Measurements from ENCODE around the gene NKX1-2.
A peak's percentile ranks its signal among the peaks of the same experiment; 100 is the strongest.
"Not testable (repeated sequence)": the region's sequence is repeated elsewhere in the genome, so short reads cannot be mapped to it uniquely, and the experiment has no call there.

Gene NKX1-2

DNA sequence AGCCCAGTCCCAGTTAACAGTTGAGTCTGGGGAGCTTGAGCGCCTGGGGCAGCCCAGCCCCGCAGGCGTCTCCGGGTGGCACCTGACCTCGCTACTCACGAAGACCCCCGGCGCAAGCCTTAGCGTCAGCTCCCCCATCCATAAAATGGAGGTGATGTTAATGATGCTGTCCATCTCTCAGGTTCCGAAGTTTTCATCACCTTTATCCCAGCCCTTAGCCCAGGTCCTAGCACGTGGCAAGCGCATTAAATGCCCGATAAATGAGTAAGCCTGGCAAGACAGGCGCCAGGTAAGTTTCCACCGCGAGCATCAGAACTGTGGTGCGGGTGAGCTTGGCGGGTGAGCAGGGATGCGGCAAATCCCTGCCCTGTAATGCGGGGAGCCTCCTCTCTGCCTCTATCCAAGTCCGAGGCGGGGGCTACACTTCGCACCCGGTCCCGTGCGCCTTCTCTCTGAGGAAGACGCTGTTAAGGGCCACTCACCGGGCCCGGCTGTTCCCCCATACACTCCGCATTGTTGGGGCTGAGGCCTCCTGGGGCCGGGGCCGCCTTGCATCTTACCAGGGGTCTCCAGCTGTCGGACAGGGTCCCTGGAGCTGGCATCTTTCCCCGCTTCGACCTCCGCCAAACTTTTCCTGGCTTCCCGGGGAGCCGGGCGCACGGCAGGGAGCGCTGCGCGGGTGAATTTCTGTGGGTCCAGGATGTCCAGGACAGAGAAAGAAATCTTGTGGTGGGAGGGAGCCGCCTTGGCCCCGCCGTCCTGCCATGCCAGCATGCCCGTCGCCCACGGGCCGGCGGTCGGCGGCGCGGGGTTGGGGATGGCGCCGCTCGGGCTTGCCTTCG is 444 bp downstream of the NKX1-2 start:
- DNase-seq: no peak

DNA sequence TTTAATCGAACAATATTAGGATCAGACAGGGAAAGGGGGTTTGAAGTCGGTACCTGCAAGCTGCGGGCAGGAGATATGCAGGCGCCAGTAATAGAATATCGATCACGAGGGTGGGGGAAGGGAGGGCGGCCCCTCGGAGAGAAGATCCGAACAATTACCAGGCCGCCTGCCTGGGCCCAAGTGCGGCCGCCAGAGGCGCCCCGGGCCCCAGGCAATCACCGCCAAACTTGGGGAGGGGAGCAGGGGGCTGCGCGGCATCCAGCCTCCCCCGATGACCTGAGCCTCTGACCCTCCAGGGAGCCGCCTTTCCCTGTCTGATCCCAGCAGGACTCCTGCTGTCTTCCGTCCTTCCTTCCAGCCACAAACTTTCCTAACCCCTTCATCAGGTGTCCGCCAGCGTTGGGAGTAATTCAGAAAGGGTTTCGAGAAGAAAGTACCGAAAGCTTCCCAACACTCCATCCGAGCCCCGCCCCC is 1.1 kb downstream of the NKX1-2 start:
- DNase-seq: no peak

DNA sequence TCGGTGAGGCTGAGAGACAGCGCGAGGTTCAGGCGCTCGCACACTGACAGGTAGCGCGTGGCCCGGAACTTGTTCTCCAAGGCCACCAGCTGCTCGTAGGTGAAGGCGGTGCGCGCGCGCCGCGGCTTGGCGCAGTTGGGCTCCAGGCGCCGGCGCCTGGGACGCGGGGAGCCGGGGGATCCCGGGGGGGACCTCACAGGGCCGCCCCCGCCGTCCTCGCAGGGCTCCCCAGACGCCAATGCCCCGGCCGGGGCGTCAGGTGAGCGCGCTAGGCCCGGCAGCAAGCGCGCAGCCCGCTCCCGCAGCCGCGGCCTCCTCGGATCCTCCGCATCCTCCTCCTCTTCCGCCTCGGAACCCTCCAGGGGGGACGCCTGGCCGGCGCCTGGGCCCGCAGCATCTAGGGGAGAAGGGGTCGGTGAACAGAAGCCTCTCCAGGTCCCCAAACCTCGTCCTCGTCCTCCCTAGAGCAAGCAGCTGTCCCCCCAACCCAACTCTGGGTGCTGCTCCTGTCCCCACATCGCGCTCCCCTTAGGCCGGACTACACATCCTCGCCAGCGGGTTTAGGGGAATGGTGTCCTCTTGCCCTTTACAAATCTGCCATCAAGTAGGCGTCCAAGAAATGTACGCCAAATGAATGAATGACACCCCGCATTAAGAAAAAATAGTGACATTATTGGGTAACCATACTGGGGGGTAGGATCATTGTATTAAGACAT is 1.9 kb downstream of the NKX1-2 start:
- DNase-seq: no peak

GRCh38 chr10:124446830-124447750 is 2.7 kb downstream of the NKX1-2 start:
- DNase-seq: no peak

DNA sequence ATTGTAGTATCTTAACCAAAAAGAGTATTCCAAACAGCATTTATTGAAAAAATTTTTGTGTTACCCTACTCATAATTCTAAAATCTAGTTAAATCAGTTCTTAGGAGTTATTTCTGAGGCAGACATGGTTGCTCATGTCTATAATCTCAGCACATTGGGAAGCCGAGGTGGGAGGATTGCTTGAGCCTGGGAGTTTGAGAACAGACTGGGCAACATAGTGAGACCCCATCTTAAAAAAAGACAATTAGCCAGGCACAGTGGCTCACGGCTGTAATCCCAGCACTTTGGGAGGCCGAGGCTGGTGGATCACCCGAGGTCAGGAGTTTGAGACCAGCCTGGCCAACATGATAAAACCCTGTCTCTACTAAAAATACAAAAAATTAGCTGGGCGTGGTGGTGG is 8.1 kb downstream of the NKX1-2 start:
- not testable (repeated sequence) for DNase-seq

DNA sequence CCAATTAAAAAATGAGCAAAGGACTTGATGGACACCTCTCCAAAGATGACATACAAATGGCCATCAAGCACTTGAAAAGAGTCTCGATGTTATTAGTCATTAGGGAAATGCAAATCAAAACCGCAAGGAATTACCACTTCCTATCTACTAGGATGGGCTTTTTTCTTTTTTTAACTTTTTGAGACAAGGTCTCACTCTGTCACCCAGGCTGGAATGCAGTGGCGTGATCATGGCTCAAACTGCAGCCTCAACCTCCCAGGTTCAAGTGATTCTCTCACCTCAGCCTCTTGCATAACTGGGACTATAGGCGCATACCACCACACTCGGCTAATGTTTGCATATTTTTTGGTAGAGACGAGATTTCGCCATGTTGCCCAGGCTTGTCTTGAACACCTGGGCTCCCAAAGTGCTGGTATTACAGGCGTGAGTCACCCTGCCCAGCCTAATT is 13.6 kb downstream of the NKX1-2 start:
- DNase-seq: no peak

- DNase-seq: not testable (repeated sequence)
These were observed 14.2 kb downstream of the NKX1-2 start for GRCh38 chr10:124435683-124436082.

GRCh38 chr10:124433461-124433860 is 16.4 kb downstream of the NKX1-2 start:
- no peak for DNase-seq

DNA sequence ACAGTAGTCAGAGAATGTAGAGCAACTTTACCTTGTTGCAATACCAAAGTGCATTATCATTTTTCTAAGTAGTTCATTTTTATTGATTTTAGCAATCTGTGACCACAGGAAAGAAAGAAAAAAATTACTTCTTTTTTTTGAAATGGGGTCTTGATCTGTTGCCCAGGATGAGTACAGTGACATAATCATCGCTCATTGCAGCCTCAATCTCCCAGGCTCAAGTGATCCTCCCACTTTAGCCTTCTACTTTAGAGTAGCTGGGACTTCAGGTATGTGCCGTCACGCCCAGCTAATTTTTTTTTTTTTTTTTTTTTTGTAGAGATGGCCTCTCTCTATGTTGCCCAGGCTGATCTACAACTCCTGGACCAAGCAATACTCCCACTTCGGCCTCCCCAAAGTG is 19.8 kb downstream of the NKX1-2 start:
- no peak for DNase-seq

- DNase-seq: no peak
These were observed 20.3 kb downstream of the NKX1-2 start for GRCh38 chr10:124429576-124429975.

GRCh38 chr10:124428207-124428777 is 21.5 kb downstream of the NKX1-2 start:
- no peak for DNase-seq

GRCh38 chr10:124425227-124425962 is 24.4 kb downstream of the NKX1-2 start:
- no peak for DNase-seq

GRCh38 chr10:124423813-124424212 is 26.0 kb downstream of the NKX1-2 start:
- no peak for DNase-seq

DNA sequence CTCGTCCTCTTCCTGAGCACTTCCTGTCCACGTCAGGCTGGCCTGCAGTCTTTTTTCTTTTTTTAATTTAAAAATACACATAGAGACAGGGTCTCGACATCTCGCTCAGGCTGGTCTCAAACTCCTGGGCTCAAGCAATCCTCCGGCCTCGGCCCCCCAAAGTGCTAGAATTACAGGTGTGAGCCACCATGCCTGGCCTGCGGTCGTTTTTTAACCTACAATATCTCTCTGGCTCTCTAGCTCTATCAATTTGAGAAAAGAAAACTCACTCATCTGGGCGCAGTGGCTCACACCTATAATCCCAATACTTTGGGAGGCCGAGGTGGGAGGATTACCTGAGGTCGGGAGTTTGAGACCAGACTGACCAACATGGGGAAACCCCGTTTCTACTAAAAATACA is 27.1 kb downstream of the NKX1-2 start:
- no peak for DNase-seq

- DNase-seq: no peak
These were observed 29.6 kb downstream of the NKX1-2 start for GRCh38 chr10:124420254-124420653.

DNA sequence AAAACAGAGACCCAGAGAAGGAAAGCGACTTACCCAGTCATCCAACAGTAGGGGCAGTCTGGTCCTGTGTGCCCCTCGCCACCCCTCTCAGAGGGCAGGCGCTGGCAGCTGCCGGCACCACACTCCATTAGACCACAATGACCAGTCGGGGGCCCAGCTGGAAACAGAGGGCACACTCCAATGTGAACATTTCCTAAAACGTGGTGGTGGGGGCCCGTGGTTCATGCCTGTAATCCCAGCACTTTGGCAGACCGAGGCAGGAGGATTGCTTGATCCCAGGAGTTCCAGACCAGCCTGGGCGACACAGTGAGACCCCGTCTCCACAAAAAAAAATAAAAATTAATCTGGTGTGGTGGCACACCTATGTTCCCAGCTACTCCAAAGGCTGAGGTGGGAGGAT is 30.2 kb downstream of the NKX1-2 start:
- no peak for DNase-seq

DNA sequence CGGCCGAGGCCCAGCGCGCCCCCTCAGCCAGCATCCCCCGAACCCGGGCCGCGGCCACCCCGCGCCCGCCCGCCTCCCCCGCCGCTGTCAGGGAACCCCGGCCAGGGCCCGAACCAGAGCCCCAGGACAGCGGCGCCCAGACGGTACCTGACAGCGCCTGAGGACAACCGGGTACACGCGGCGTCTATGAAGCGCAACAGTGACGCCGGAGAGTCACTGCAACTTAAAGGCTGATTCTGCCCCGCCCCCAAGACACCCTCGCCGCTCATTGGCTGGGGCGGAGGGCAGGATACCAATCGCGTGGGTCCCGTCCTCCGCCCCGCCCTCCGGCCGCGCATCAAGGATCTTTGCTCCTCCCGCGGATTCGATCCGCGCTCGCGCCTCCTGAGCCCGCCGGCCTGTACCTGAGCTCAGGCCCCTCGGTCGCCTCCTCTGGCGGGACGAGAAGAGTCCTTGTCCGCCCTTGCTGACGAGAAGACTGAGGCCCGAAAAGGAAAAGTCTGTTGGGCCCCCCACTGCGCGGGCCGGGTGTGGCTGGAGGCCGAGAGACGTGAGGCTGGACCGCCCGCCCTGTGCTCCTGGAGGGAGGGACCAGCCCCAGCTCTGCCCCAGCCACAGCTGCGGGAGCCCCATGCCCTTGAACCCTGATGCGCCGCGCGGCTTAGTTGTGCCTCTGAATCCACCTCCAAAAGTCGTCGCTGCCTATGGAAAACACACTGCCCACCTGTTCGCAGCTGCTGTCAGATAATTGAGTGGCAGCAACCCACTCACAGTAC is 30.9 kb downstream of the NKX1-2 start, which contains the start of gene OAT:
TSS of gene OAT (minus strand) at position 198 of the 776 bp plus-strand sequence. CDS start 6,752 bp downstream, outside the sequence.
- DNase-seq: peak; percentile 96

DNA sequence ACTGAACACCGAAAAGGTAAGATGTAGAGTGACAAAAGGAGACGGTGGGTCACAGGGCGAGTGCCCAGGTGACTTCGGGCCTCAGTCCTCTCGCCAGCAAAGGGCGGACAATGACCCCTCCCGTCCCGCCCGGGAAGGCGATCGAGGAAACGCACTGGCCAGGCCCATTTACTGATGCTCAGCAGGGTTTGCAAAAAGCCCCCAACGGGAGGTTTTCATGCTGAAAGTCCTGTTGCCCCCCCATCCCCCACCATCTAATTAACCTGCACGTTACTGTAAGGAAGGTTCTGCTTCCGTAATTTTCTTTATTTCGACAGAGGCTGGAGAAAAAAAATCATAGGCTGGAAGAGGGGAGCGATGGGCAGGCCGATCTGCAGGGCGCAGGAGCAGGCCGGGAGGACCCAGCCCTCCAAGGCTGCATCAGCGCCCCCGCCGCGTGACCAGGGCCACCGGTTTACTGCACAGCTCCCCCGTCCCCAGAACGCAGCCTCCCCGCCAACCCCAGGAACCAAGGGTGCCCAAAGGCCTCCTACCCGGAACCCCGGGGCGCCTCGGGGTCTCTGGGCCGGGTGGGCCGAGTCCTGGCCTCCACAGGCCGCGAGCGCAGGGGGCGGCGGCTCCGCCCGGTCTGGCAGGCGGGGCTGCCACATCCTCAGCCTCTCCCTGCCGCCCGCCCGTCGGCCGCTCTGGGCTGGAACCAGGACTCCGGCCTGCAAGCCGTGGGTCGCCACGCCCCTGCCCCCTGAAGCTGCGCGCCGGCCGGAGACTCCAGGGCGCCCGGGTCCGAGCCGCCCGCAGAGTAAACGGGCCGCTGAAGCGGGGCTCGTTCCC is 31.7 kb downstream of the NKX1-2 start:
- peak; percentile 17 to 33 for DNase-seq

DNA sequence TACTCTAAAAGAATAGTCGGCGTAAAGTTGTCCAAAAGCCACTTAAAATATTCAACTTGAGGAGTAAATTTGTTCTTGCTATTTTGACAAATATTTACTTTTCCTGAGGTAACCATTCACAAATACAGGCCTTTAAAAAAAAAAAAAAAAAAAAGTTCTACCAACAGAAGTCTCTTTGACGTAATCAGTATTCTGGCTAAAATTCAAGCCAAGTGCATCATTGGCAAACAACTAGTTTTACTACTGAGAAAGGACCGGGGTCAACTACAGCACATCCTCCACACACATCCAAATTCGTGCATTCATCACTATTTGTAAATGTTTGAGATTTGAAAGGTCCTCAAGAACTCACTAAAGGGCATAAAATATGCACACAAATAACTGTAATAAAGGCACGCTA is 33.1 kb downstream of the NKX1-2 start:
- no peak for DNase-seq

DNA sequence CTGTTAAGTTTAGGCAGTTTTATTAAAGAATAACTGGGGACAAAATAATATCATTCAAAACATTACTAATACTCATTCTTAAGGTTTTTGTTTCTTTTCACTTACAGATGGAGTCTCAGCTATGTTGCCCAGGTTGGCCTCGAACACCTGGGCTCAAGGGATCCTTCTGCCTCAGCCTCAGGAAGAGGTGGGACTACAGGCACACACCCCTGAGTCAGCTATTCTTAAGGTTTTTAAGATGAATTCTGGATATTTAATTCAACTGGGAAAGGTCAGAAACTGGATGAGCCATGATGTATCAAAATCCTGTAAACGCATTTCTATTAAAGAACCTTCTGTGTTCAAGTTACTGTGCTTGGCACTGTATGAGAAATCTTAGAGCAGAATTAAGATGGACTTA is 34.6 kb downstream of the NKX1-2 start:
- no peak for DNase-seq

Data from activated CD4-positive, alpha-beta T cell treated with anti-CD3 and anti-CD28 coated beads, Interleukin-2, amount 50 U/mL, for 4 hours (primary cell).